ENCODE measurements around the gene AZU1.

Gene AZU1

DNA sequence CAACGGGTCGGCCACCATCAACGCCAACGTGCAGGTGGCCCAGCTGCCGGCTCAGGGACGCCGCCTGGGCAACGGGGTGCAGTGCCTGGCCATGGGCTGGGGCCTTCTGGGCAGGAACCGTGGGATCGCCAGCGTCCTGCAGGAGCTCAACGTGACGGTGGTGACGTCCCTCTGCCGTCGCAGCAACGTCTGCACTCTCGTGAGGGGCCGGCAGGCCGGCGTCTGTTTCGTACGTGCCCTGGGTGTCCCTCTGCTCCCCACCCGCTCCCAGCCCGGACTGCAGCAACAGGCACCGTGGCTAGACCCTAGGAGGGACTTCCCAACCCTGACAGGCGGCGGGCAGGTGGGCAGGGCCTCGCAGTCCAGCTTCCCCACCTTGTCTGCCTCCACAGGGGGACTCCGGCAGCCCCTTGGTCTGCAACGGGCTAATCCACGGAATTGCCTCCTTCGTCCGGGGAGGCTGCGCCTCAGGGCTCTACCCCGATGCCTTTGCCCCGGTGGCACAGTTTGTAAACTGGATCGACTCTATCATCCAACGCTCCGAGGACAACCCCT is 28.0 kb downstream of the AZU1 start:
- no peak for DNase-seq (ENCODE audit: low read depth)

DNA sequence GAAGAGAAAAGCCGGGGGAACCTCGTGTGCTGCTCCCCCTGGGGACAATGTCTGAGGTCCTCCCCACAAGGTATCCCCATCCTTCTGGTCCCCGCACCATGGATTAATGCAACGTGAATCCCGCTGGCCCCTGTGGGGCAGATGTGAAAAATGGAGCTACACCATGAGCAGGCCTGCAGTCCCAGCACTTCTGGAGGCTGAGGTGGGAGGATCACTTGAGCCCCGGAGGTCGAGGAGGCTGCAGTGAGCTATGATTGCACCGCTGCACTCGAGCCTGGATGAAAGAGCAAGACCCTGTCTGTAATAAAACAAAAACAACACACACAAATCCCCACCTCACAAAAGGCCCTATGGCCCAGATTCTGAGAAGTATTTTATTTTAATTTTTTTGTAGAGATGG is 30.6 kb downstream of the AZU1 start:
- DNase-seq (ENCODE audit: low read depth), result no peak

DNA sequence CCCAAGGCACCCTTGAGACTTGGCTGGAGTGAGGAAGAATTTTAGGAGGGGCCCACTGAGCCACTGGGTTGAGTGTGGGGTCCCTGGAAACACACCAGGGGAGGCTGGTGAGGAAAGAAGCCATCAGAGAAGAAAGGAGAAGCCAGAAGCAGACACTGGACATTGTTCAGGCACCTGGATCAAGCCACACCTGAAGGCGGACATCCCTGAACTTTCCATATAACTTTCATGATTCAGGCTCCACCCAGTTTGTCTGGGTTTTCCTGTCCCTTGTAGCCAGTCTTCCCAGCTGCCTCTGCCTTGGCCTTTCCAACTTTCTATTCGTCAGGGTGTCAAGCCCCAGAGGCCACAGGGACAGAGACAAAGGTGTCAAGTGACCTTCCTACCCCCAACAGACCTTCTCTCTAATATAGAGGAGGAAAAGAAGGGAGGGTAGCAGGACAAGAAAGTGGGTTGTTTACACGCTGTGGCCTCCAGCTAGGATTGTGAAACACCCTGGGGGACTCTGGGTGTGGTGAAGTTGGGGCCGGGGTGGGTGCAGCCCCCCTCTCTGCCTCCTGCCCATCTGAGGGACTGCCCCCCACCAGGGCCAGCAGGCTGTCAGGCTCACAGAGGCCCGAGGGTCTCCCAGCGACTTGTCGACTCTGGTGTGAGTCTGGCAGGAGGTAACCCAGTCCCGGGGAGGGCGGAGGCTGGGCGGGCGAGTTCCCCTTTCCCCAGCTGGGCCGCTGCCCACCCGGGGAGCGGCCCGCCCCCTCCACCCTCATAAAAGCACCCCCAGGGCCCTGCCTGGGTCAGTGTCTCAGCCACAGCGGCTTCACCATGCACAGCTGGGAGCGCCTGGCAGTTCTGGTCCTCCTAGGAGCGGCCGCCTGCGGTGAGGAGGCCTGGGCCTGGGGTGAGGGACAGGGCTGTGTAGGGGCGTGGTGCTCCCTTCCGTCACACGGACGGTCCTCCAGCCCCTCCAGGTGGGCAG is 31.5 kb downstream of the AZU1 start, which contains the start of gene CFD:
CFD (plus strand) TSS at position 797 of the 976 bp plus-strand sequence; CDS start at position 823, 26 bp downstream.
- DNase-seq (ENCODE audit: low read depth), result no peak

DNA sequence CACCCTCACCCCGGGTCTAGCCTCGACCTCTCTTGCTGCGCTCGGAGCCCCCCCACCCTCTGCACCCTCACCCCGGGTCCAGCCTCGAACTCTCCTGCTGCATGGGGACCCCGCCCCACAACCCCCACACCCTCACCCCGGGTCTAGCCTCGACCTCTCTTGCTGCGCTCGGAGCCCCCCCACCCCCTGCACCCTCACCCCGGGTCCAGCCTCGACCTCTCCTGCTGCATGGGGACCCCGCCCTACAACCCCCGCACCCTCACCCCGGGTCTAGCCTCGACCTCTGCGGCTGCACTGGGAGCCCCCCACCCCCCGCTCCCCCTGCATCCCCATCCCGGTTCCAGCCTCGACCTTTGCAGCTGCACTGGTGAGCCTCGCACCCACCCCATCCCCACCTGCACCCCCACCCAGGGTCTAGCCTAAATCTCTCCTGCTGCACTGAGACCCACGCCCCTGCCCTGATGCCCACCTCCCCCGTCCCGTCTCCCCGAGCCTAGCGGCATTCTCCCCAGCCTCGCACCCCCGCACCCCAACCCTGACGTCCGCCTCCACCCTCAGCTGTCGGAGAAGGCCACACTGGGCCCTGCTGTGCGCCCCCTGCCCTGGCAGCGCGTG is 33.6 kb downstream of the AZU1 start:
- DNase-seq (ENCODE audit: low read depth), result no peak

DNA sequence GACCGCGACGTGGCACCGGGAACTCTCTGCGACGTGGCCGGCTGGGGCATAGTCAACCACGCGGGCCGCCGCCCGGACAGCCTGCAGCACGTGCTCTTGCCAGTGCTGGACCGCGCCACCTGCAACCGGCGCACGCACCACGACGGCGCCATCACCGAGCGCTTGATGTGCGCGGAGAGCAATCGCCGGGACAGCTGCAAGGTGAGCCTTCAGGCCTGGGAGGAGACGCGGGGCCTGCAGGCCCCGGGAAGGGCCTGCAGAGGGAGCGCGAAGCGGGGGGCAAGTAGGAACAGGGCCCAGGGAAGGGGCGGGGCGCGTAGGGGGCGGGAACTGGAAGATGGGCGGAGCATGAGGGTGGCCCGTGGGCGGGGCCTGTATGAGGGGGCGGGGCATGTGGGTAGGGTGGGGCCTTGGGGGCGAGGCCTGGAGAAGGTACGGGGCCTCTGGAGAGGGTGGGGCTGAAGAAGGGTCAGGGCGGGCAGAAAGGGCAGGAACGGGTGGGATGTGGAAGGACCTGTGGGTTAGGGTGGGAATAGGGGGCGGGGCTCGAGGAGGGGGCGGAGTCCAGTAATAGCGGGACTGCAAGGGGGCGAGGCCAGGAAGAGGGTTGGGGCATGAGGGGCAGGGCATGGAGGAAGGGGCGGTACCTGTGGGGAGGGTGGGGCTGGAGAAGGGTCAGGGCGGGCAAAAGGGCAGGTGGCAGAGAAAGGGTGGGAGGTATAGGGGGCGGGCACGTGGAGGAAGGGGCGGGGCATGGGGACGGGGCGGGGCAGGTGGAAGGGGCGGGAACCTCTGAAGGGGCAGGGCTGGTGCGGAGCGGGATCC is 34.3 kb downstream of the AZU1 start:
- DNase-seq (ENCODE audit: low read depth), result peak; percentile 61

DNA sequence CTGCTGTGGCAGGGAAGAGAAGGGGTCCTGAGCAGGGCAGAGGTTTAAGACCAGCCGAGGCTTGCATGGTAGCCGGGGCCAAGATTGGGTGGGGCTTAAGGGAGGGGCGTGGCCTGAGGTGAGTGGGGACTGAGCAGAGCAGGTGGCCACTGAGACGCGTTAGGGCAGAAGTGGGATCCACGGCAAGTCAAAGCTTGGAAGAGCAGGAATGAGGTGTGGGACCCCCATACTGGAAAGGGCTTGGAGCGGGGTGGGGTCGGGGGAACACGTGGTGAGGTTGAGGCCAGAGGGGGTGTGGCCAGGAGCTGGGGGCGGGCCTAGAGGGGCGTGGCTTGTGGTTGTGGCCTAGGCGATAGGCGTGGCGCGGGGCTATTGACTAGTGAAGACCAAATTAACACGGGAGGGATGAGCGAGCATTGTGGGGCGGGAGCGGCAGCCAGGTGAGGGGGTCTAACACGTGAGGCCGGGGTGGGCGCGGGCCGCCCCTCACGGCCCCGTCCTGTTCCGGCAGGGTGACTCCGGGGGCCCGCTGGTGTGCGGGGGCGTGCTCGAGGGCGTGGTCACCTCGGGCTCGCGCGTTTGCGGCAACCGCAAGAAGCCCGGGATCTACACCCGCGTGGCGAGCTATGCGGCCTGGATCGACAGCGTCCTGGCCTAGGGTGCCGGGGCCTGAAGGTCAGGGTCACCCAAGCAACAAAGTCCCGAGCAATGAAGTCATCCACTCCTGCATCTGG is 35.1 kb downstream of the AZU1 start:
- DNase-seq (ENCODE audit: low read depth), result peak; percentile 75

DNA sequence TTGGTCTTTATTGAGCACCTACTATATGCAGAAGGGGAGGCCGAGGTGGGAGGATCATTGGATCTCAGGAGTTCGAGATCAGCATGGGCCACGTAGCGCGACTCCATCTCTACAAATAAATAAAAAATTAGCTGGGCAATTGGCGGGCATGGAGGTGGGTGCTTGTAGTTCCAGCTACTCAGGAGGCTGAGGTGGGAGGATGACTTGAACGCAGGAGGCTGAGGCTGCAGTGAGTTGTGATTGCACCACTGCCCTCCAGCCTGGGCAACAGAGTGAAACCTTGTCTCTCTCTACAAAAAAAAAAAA is 35.6 kb downstream of the AZU1 start:
- DNase-seq (ENCODE audit: low read depth), result no peak

DNA sequence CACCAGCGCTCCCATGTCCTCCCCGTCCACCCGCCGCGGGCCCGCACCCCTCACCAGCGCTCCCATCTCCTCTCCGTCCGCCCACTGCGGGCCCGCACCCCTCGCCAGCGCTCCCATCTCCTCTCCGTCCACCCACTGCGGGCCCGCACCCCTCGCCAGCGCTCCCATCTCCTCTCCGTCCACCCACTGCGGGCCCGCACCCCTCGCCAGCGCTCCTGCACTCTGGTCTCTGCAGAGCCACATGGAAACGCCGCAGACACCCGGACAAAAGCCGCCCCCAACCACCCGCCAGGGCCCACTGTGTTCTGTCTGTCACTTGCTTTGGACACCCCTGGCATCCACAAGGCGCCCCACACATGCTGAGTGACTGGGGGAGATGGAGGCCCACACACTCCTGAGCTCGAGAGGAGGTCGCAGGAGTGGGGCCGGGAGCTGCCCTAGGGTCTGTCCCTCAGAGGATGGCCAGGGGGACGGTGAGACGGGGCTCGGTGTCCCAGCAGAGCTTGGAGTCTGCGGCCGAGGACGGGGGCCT is 39.2 kb downstream of the AZU1 start:
- no peak for DNase-seq (ENCODE audit: low read depth)

DNA sequence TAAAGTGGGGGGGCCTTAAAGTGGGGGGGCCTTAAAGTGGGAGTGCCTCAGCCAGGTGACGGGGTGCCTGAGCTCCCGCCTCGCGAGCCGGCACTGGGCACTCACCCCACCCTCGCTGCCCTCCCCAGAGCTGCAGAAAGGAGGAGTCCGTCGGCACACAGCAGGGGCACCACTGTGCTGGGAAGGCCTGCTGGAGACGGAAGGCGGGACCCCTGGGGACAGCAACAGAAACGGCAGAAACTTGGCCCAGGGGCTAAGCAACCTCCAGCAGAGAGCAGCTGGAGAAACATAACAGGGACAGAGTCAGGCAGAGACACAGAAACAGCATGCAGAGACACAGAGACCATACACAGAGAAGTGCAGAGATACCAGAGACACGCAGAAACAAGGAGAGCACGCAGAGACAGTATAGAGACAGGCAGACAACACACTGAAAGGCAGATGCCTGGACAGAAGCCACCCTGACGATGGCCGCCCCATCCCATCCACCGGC is 39.7 kb downstream of the AZU1 start:
- no peak for DNase-seq (ENCODE audit: low read depth)

DNA sequence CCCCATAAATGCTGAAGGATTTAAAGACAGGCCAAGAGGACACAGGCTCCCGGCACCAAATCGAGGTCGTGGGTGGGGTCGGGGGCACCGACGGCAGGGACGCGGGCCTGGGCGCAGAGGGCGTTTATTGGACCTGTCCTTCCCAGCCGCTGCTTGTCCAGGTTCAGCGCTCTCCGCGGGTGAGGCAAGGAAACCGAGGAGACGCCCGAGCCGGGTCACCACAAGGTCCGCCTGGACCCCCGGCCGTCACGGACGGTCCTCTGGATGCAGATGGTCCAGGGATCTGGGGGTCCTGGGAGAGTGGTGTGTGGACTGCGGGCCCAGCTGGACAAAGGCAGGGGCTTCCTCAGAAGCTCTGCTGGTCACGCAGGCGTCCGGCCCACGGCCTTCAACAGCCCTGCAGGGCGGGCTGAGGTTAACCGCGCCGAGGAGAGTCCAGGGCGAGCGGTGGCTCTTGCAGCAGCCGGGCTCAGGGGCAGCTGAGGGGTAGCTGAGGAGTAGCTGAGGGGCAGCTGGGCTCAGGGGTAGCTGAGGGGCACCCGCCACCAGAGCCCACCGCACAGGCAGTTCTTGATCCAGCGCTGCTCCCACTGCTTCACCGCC is 40.3 kb downstream of the AZU1 start:
- DNase-seq (ENCODE audit: low read depth), result no peak

DNA sequence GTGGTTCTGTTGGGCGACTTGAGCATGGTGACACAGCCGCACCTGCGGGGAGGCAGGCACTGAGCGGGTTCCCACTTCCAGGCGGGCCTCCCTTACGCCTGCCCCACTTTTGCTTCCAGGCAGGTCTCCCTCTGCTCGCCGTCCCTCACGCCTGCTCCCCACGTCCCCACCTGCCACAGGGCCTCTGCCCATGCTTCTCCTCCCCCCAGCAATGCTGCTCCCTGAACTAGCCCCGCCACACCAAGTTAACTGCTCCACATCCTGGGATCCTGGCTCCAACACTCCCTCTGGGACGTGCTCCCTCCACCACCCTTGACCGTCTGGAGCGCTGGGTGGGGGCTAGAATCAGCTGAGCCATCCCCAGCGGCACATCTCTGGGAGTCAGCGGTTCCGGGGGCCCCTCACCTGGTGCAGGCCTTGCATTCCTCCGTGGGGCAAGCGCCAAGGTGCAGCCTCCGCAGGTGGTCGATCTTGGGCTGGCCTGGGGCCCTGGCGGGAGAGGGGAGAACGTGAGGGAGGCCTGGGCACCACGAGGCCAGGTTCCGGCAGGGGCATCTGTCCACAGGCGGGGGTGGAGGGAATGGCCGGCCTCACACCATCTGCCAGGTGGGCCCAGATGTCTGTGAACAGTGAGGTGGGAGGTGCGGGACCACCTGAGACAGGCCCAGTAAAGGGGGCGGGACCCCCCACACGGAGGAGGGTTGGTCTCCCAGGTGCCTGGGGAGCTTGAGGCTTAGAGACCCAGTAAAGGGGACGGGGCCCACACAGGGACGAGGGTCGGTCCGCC is 41.0 kb downstream of the AZU1 start:
- DNase-seq (ENCODE audit: low read depth), result no peak

DNA sequence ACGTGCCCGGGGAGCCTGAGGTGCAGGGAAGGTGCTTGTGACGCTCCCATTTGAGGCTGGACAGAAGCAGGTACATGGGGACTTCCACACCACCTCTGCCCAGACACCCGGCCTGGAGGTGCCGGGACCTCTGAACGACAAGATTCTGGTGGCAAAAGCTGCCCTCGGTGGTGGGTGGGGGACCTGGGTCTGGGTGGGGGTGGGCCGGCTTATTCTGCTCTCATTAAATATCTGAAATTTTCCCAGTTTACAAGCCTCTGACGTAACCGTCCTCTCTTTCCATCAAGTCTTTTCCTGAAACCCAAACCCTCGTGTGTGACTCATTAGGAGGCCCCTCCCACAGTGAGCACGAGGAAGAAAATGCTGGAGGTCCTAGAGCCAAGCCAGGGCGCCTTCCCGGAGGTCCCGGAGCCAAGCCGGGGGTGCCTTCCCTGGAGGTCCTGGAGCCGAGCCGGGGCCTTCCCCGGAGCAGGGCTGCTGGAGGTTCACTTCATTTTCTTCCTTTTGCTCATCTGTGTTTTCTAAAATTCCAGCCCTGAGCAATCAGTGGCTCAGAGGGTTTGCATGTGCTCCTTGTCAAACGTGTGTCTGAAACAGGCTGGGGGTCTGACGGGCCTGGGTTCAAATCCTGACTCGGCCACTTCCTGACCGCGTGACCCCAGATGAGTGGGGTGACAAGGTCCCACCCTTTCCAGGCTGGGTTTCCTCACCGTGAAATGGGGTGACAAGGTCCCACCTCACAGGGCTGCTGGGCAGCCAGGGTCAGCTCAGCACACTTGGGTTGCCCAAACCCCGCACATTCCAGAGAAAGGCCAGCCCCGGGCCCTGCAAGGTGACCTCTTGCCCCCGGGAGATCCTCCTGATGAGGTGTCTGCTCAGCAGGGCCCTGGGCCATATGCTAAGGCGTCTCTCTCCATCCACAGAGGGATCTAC is 41.9 kb downstream of the AZU1 start:
- DNase-seq (ENCODE audit: low read depth), result no peak

DNA sequence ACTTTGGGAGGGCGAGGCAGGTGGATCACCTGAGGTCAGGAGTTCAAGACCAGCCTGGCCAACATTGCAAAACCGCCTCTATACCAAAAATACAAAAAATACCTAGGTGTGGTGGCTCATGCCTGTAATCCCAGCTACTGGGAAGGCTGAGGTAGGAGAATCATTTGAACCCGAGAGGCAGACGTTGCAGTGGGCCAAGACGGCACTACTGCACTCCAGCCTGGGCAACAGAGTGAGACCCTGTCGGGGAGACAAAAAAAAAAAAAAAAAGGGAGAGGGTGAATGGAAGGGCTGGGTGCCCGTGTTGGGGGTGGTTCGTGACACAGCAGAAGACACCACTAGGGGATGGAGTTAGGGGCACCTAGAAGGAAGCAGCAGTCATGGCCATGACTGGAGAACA is 42.7 kb downstream of the AZU1 start:
- DNase-seq (ENCODE audit: low read depth), result no peak

DNA sequence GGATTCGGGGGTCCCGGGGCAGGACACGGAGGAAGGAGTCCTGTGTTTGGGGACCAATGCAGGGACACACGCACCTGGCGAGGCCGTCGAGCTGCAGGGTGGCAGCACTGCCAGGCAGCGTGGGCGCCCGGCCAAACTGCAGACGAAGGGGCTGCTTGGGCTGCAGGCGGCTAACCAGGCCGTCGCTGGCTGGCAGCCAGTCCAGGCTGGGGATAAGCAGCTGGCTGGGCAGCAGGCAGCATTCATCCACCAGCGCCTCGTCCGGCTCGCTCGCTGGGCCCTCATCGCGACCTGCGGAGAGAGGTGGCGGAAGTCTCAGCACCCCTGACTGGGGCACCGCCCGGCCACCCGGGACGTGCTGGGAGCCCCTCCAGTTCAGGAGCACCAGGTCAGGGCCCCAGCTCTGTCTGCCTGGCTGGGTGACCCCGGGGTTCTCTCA is 43.3 kb downstream of the AZU1 start:
- no peak for DNase-seq (ENCODE audit: low read depth)

DNA sequence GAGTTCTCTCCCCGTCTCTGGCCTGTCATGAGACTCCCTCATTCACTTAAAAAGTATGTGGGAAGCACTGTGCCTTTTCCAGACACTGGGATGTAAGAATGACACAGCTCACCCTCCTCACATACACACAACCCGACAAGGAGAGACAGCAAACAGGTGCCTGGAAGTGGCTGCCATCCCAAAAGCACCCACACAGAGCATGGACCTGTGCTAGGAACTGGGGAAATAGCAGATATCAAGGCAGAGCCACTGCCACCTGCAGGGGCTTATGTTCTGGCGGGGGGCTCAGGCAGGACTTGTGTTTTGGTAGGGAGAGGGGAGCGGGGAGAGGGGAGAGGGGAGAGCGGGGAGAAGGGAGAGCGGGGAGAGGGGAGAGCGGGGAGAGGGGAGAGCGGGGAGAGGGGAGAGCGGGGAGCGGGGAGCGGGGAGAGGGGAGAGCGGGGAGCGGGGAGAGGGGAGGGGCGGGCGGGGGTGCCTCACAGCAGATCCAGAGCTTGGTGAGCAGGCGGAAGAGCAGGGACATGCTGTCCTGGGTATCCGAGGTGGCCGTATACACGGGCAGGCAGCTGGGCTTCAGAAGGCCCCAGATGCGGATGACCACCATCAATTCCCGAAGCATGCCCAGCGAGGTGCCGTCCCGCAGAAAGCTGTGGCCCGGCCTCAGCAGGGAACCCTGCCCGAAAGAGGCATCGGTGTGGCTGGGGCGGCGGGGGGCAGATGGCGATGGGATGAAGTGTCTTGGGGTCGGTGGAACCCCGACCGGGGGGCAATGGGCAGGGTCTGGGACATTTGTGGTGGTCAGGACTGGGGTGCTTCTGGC is 44.0 kb downstream of the AZU1 start:
- DNase-seq (ENCODE audit: low read depth), result no peak

DNA sequence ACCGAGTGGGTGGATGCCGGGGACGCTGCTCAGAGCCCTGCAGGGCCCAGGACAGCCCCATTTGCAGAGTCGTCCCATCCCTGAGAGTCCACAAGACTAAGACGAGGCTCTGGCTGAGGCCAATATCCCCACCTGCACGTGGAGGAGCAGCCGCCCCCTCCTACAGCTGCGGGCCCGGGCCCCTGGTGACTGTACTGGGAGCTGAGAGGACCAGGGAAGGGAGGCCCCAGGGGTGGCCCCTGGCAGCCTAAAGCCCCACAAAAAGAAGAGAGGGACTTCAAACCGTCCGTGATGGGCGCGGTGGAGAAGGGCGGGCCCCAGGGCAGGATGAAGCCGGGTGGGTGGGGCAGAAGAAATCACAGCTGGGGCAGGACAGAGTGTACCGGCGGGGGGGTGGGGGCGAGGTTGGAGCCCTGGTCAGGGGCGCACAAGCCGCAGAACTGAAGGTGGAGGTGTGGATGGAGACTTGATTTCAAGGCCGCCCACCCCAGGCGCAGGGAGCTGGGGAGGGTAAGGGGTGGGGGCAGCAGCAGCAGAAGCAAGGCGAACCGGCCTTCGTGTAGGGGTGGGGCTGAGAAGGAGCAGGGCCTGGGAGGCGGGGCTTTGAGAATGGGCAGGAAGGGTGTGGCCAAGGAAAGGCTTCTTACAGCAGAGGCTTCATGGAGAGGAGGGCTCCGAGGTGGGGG is 44.8 kb downstream of the AZU1 start:
- peak; percentile 78 for DNase-seq (ENCODE audit: low read depth)

DNA sequence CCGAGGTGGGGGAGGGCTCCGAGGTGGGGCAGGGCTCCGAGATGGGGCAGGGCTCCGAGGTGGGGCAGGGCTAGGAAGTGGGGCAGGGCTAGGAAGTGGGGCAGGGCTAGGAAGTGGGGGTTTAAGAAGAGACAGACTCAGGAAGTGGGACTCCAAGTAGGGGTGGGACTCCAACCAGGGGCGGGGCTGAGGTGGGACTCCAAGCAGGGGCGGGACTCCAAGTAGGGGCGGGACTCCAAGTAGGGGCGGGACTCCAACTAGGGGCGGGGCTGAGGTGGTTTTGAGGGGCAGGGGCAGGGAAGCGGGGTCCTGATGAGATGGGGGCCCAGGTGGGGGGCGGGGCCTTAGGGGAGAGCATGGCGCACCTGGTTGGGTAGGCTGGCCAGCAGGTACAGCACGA is 45.4 kb downstream of the AZU1 start:
- peak; percentile 76 for DNase-seq (ENCODE audit: low read depth)
